BE2C (cell line): ENCODE data around the gene LOXL3.

Experiments
- DNase-seq: peaks from one replicate; pipeline ENCODE4 v3.0.0-alpha.2; 2020
- H3K27me3 ChIP-seq: fragments of 250-450 bp; sonication (Bioruptor Pico); 2 replicates; pipeline ENCODE4 v1.5.1; 2020; ENCODE audit warnings: mild to moderate bottlenecking
- H3K36me3 ChIP-seq: fragments of 250-450 bp; sonication (Bioruptor Pico); 2 replicates; pipeline ENCODE4 v1.5.1; 2020; ENCODE audit warnings: mild to moderate bottlenecking
- H3K4me1 ChIP-seq: fragments of 250-450 bp; sonication (Bioruptor Pico); 2 replicates; pipeline ENCODE4 v1.5.1; 2020
- H3K4me3 ChIP-seq: 2 replicates; pipeline ENCODE4 v1.5.1; 2011; ENCODE audit warnings: low read depth, low read length
- H3K9me3 ChIP-seq: fragments of 250-450 bp; sonication (Bioruptor Pico); 2 replicates; pipeline ENCODE4 v1.5.1; 2020
- TF ChIP-seq, protein P1 (sequence below): IDR thresholded peaks from 2 replicates; pipeline ENCODE4 v1.5.1; 2012; ENCODE audit warnings: mild to moderate bottlenecking, low read depth, low read length

Gene LOXL3

GRCh38 chr2:74528600-74529356 is 25.0 kb downstream of the LOXL3 start:
- H3K4me3 ChIP-seq, result peak overlapping the region; percentile 87
- no peak for DNase-seq
- TF ChIP-seq, protein P1, sequence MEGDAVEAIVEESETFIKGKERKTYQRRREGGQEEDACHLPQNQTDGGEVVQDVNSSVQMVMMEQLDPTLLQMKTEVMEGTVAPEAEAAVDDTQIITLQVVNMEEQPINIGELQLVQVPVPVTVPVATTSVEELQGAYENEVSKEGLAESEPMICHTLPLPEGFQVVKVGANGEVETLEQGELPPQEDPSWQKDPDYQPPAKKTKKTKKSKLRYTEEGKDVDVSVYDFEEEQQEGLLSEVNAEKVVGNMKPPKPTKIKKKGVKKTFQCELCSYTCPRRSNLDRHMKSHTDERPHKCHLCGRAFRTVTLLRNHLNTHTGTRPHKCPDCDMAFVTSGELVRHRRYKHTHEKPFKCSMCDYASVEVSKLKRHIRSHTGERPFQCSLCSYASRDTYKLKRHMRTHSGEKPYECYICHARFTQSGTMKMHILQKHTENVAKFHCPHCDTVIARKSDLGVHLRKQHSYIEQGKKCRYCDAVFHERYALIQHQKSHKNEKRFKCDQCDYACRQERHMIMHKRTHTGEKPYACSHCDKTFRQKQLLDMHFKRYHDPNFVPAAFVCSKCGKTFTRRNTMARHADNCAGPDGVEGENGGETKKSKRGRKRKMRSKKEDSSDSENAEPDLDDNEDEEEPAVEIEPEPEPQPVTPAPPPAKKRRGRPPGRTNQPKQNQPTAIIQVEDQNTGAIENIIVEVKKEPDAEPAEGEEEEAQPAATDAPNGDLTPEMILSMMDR, result no peak
- H3K36me3 ChIP-seq, result peaks cover 31% of the 10 kb centered on the region
- no peaks in the 10 kb centered on the region for H3K9me3 ChIP-seq
- no peaks in the 10 kb centered on the region for H3K27me3 ChIP-seq
- no peaks in the 10 kb centered on the region for H3K4me1 ChIP-seq

DNA sequence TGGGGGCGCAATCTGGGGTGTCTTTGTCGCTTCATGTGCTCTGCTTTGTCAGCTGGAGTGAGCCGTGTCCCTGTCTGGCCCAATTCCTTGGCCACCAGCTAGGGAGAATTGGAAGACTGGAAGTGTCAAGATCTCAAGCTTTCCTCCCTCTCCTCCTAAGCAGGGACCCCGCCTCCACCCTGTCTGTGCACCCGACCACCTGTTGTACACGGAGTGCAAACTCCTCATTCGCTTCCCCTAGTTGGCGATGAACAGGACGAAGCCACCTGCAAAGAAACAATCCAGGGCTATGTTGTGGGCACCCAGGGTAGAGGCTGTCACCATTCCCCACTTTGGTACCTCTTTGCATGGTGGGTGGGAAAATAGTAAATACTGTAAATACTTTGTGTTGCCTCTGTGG is 26.0 kb downstream of the LOXL3 start:
- H3K36me3 ChIP-seq, result peaks cover 30% of the 10 kb centered on the region
- H3K9me3 ChIP-seq, result no peaks in the 10 kb centered on the region
- H3K4me1 ChIP-seq, result no peaks in the 10 kb centered on the region
- no peaks in the 10 kb centered on the region for H3K27me3 ChIP-seq
- no peak for DNase-seq
- TF ChIP-seq, protein P1, result no peak
- H3K4me3 ChIP-seq, result no peak overlapping the region

GRCh38 chr2:74526649-74527230 is 27.0 kb downstream of the LOXL3 start:
- H3K36me3 ChIP-seq, result peaks cover 26% of the 10 kb centered on the region
- TF ChIP-seq, protein P1, result no peak
- no peaks in the 10 kb centered on the region for H3K9me3 ChIP-seq
- H3K4me3 ChIP-seq, result no peak overlapping the region
- no peaks in the 10 kb centered on the region for H3K27me3 ChIP-seq
- no peak for DNase-seq
- H3K4me1 ChIP-seq, result no peaks in the 10 kb centered on the region

DNA sequence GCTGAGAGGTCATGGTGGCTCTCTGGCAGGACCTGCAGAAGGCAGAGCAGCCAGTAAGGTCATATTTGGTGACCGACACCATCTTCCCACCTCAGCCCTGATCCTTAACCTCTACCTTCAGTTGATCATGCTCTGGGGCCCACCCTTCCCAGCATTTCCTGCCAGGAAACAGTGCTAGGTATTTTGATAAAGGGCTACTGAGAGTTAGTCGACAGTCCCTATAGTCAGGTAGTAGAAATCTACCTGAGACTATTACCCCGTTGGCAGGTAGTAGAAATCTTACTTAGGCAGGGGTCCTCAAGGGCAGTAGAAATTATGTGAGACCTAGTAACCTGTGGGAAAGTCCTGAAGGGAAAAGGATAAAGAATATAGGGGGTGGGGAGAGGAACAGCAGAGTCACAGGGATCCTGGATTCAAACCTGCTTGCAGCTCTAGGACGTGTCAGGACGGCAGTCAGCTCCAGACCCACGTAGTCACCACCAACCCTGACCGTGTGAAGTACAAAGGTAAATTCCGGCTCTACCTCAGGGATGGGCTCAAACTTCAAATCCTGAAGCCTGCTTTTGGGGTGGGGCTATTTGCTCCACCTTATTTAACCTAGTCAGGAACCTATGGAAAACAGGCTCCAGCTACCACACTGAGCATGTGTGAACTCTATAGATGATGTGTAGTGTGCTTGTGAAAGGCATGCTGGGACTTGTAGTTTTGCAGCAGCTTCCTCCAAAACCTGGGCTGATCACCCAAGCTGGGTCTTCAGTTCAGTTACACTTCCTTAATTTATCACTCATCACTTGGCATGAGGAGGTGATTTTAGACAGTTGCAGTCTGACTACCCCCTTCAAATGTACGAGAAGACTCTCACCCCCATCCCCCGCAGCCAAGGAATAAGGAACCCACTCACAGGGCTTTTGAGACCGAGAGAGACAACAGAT is 27.8 kb downstream of the LOXL3 start, which contains the start of gene DQX1:
Gene DQX1, minus strand, starts transcription at position 515 of the 932 bp plus-strand sequence. Its CDS starts 502 bp downstream, at position 13.
- peaks cover 26% of the 10 kb centered on the region for H3K36me3 ChIP-seq
- H3K27me3 ChIP-seq, result no peaks in the 10 kb centered on the region
- DNase-seq, result no peak
- no peaks in the 10 kb centered on the region for H3K4me1 ChIP-seq
- H3K9me3 ChIP-seq, result no peaks in the 10 kb centered on the region
- H3K4me3 ChIP-seq, result no peak within 1 kb of the TSS
- TF ChIP-seq, protein P1, result no peak

DNA sequence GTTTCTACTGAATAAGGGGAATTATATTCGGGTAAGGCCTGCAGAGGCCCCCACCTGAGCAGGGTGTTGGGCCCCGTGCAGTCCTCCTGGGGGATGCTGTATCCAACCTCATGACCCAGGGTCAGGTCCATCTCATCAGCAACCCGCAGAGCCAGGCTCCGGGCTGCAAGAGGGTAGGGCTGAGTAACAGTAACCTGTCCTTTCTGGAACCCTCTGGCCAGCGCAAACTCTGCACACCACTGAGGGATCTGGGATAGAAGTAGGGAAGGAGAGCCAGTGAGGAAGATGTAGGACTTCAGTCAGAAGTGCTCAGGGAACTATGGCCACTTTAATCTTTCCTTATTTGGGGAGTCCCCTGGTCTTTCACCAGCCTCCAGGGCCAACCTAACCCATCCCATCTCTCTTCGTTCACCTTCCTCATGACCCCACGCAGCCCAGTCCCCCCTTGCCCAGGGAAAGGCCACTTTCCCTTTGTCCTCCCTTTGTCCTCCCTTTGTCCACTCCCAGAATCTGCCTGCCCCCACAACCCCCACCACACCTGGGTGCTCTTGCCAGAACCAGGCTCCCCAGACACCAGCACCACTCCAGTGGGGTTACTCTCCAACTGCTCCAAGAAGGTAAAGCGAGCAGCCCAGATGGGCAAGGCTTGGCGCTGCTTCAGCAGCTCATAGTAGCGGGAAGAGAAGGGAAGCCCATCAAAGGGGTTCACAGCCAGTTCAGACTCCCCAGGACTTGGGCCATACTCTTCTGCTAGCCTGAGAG is 28.6 kb downstream of the LOXL3 start:
- Histone ChIP-seq H3K36me3 (peaks cover 26% of the 10 kb centered on the region), H3K4me1 (no peaks in the 10 kb centered on the region), H3K27me3 (no peaks in the 10 kb centered on the region), H3K9me3 (no peaks in the 10 kb centered on the region), H3K4me3 (no peak overlapping the region)
- TF ChIP-seq, protein P1, result no peak
- no peak for DNase-seq
